DND-41 (cell line): ENCODE data around the gene GARIN5A.

Source experiments
- ATAC-seq: fragments of 200-7000 bp; cut with Tn5 transposase; 3 replicates; pipeline ENCODE4 v1.9.1; 2021; ENCODE audit warnings: low read depth; ENCODE audit not compliant: insufficient read depth
- DNase-seq: peaks from one replicate; pipeline ENCODE4 v3.0.0-alpha.2; 2020
- H2AFZ ChIP-seq: 2 replicates; pipeline ENCODE4 v1.6.0; 2012; ENCODE audit warnings: low read depth, low read length
- H3K27ac ChIP-seq: 2 replicates; pipeline ENCODE4 v1.5.1; 2012; ENCODE audit warnings: low read length, inconsistent platforms
- H3K27me3 ChIP-seq: fragments of 200-600 bp; sonication (generic); 2 replicates; pipeline ENCODE4 v1.6.0; 2012; ENCODE audit warnings: low read length, mild to moderate bottlenecking, inconsistent platforms; ENCODE audit not compliant: insufficient read depth, poor library complexity
- H3K36me3 ChIP-seq: 2 replicates; pipeline ENCODE4 v1.5.1; 2012; ENCODE audit warnings: low read length, inconsistent platforms; ENCODE audit not compliant: insufficient read depth
- H3K4me1 ChIP-seq: 2 replicates; pipeline ENCODE4 v1.5.1; 2012; ENCODE audit warnings: mild to moderate bottlenecking, low read length; ENCODE audit not compliant: insufficient read depth
- H3K4me2 ChIP-seq: 2 replicates; pipeline ENCODE4 v1.6.0; 2012; ENCODE audit warnings: mild to moderate bottlenecking, moderate library complexity, low read length, inconsistent platforms; ENCODE audit not compliant: insufficient read depth
- H3K4me3 ChIP-seq, 2 experiments: fragments of 200-600 bp in 1 of 2; shearing (Covaris generic) in 1 of 2; 2 replicates each; pipeline ENCODE4 v1.5.1; 2012 to 2016; ENCODE audit warnings: inconsistent platforms in 2 of 2, low read length in 2 of 2, mild to moderate bottlenecking in 2 of 2, low read depth in 1 of 2, moderate library complexity in 1 of 2
- H3K79me2 ChIP-seq: 2 replicates; pipeline ENCODE4 v1.6.0; 2012; ENCODE audit warnings: low read length, inconsistent platforms; ENCODE audit not compliant: insufficient read depth
- H3K9ac ChIP-seq: 2 replicates; pipeline ENCODE4 v1.6.0; 2012; ENCODE audit warnings: low read depth, mild to moderate bottlenecking, inconsistent platforms, low read length, moderate library complexity
- H3K9me3 ChIP-seq: 2 replicates; pipeline ENCODE4 v1.5.1; 2012; ENCODE audit warnings: low read length, moderate library complexity, mild to moderate bottlenecking, inconsistent platforms; ENCODE audit not compliant: insufficient read depth, severe bottlenecking
- H4K20me1 ChIP-seq: 2 replicates; pipeline ENCODE4 v1.6.0; 2012; ENCODE audit warnings: low read length; ENCODE audit not compliant: insufficient read depth
- CTCF ChIP-seq: IDR thresholded peaks from 2 replicates; pipeline ENCODE4 v1.5.1; 2012; ENCODE audit warnings: borderline replicate concordance, low read length, moderate library complexity, mild to moderate bottlenecking; ENCODE audit not compliant: poor library complexity, severe bottlenecking; ENCODE audit errors: extremely low read depth
- EZH2 ChIP-seq: IDR thresholded peaks from 3 replicates; pipeline ENCODE4 v1.6.1; 2012; ENCODE audit warnings: borderline replicate concordance, low read depth, mild to moderate bottlenecking, moderate library complexity, low read length, inconsistent platforms; ENCODE audit not compliant: severe bottlenecking

GARIN5A gene

DNA sequence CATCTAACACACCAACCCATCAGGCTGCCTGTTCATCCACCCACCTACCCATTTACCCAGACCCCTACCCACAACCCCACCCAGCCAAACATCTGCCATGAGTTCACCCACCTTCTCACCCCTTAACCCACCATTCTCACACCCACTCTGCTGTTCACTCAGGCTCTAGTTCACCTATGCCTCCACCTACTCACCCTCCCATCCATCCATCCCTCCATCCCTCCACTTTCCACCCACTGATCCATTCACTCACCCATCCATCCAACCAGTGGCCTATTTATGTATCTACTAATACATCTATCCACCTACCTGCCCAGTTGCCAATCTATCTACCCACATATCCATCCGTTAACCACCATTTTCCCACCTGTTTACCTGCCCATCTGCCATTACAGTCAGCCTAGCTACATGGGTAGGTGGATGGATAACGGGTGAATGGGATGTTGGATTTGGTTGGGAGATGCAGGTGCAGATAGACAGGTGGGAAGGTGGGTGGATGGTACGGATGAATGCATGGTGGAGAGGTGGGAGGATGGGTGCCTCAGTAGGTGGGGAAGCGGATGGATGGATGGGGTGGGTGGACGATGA, 38.7 kb downstream of the GARIN5A start:
- no peak overlapping the region for H2AFZ ChIP-seq
- no peaks in the 10 kb centered on the region for H3K79me2 ChIP-seq
- no peaks in the 10 kb centered on the region for H3K9me3 ChIP-seq
- DNase-seq (no peak), ATAC-seq (no peak)
- no peaks in the 10 kb centered on the region for H3K4me1 ChIP-seq
- H3K4me2 ChIP-seq = no peak overlapping the region
- no peak overlapping the region for H3K27ac ChIP-seq
- H3K27me3 ChIP-seq = no peaks in the 10 kb centered on the region
- no peaks in the 10 kb centered on the region; the same call in 1 of the 2 replicates for H4K20me1 ChIP-seq
- H3K4me3 ChIP-seq = no peak overlapping the region
- no peak for TF ChIP-seq CTCF
- no peak for TF ChIP-seq EZH2
- no peak overlapping the region for H3K9ac ChIP-seq
- no peaks in the 10 kb centered on the region for H3K36me3 ChIP-seq

GRCh38 chr19:50435627-50436026, 41.0 kb downstream of the GARIN5A start:
- no peak for TF ChIP-seq CTCF
- no peak for TF ChIP-seq EZH2
- no peaks in the 10 kb centered on the region for H3K27me3 ChIP-seq
- no peak overlapping the region for H3K9ac ChIP-seq
- H3K9me3 ChIP-seq = no peaks in the 10 kb centered on the region
- ATAC-seq (no peak), DNase-seq (no peak)
- no peaks in the 10 kb centered on the region for H3K79me2 ChIP-seq
- H3K36me3 ChIP-seq = no peaks in the 10 kb centered on the region
- H3K4me3 ChIP-seq = no peak overlapping the region
- H4K20me1 ChIP-seq = no peaks in the 10 kb centered on the region; the same call in 1 of the 2 replicates
- H3K4me2 ChIP-seq = no peak overlapping the region
- H3K4me1 ChIP-seq = peaks cover 15% of the 10 kb centered on the region
- H2AFZ ChIP-seq = no peak overlapping the region
- H3K27ac ChIP-seq = no peak overlapping the region

GRCh38 chr19:50435221-50435620, 41.4 kb downstream of the GARIN5A start:
- Histone ChIP-seq H4K20me1 (no peaks in the 10 kb centered on the region), H3K4me1 (peaks cover 15% of the 10 kb centered on the region), H3K9ac (no peak overlapping the region), H3K36me3 (no peaks in the 10 kb centered on the region), H3K27me3 (no peaks in the 10 kb centered on the region), H3K79me2 (no peaks in the 10 kb centered on the region), H3K9me3 (no peaks in the 10 kb centered on the region), H3K4me3 (no peak overlapping the region), H3K27ac (no peak overlapping the region), H3K4me2 (no peak overlapping the region), H2AFZ (no peak overlapping the region)
- ATAC-seq (no peak), DNase-seq (no peak)
- TF ChIP-seq CTCF (no peak), EZH2 (no peak)
